ENCODE results near the gene CRACDL.
"Not testable (repeated sequence)": the region's sequence is repeated elsewhere in the genome, so short reads cannot be mapped to it uniquely, and the experiment has no call there.

Gene CRACDL

GRCh38 chr2:98901291-98901690 lies 34.7 kb downstream of the CRACDL start:
- no peak for DNase-seq (ENCODE audit: low read depth)
- H3K4me3 ChIP-seq (ENCODE audit: low read depth, low read length), result no peak overlapping the region
- no peak for TF ChIP-seq CTCF (conservative IDR thresholded peaks at IDR 0.05; ENCODE audit: low read depth, low read length)

GRCh38 chr2:98900721-98901120 lies 35.3 kb downstream of the CRACDL start:
- no peak for TF ChIP-seq CTCF (conservative IDR thresholded peaks at IDR 0.05; ENCODE audit: low read depth, low read length)
- H3K4me3 ChIP-seq (ENCODE audit: low read depth, low read length), result no peak overlapping the region
- no peak for DNase-seq (ENCODE audit: low read depth)

GRCh38 chr2:98899703-98900078 lies 36.3 kb downstream of the CRACDL start:
- not testable (repeated sequence) for DNase-seq (ENCODE audit: low read depth)

GRCh38 chr2:98899041-98899702 lies 36.9 kb downstream of the CRACDL start:
- no peak for DNase-seq (ENCODE audit: low read depth)
- H3K4me3 ChIP-seq (ENCODE audit: low read depth, low read length), result no peak overlapping the region
- no peak for TF ChIP-seq CTCF (conservative IDR thresholded peaks at IDR 0.05; ENCODE audit: low read depth, low read length)

More at GRCh38 chr2:98899703-98900078, 36.3 kb downstream of the CRACDL start:
- H3K4me3 ChIP-seq (ENCODE audit: low read depth, low read length), result not testable (repeated sequence)

- DNase-seq (ENCODE audit: low read depth), result no peak
- H3K4me3 ChIP-seq (ENCODE audit: low read depth, low read length), result no peak overlapping the region
- no peak for TF ChIP-seq CTCF (conservative IDR thresholded peaks at IDR 0.05; ENCODE audit: low read depth, low read length)
Measured at GRCh38 chr2:98898423-98898841, 37.6 kb downstream of the CRACDL start.

- no peak overlapping the region for H3K4me3 ChIP-seq (ENCODE audit: low read depth, low read length)
- TF ChIP-seq CTCF (conservative IDR thresholded peaks at IDR 0.05; ENCODE audit: low read depth, low read length), result no peak
- no peak for DNase-seq (ENCODE audit: low read depth)
Measured at GRCh38 chr2:98897746-98898145, 38.3 kb downstream of the CRACDL start.

GRCh38 chr2:98896944-98897343 lies 39.1 kb downstream of the CRACDL start:
- H3K4me3 ChIP-seq (ENCODE audit: low read depth, low read length), result no peak overlapping the region
- no peak for TF ChIP-seq CTCF (conservative IDR thresholded peaks at IDR 0.05; ENCODE audit: low read depth, low read length)
- DNase-seq (ENCODE audit: low read depth), result no peak
